ENCODE results near the gene TDRD1. TPM values are rescaled to one million over a fixed set of nuclear protein-coding genes. Genes with fewer than 3 reads are reported as not detected.

Gene TDRD1
- total RNA-seq, 1 donor from 2014 or later = 1.6 TPM

GRCh38 chr10:114176511-114176910, 2.6 kb upstream of the TDRD1 start:
- DNase-seq = no peak

DNA sequence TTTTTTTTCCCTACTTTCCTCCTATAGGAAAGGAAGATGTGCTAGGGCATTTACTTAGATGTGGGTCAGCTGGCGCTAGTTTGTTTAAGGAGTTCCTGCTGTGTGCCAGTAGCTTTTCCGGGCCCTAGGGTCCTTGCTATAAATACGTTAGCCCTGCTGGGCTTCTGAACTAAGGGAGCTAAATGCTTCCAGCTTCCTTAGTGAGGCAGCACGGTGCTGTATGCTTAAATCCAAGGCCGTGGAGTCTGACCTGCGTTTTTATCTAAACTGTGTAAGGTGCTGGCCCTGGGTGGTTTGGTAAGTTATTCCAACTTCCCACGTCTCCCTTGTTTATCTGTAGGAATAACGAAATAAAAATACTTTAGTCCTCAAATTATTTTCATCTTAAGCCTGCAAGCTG, 594 bp downstream of the TDRD1 start:
- no peak for DNase-seq

GRCh38 chr10:114180937-114181336, 1.8 kb downstream of the TDRD1 start:
- no peak for DNase-seq

DNA sequence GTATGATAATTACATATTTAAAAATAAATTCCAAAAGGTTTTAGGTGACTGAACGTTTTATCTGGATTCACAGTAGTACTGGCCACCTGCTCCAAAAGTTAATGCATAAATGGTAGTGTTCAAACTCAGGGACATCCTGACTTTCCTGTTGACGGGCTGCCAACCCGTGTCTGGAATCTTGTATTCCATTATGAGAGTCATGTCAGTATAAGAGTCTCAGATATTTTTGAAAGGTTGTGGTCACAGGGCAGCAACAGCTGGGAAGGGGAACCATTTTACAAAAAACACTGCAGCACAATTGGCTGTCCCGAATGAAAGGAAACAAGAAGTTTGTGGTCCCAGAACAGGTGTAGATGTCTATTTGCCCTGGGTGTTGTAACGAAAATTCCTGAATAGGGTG, 2.8 kb downstream of the TDRD1 start:
- DNase-seq = peak; percentile 75

- DNase-seq = no peak
These were observed 4.4 kb downstream of the TDRD1 start for GRCh38 chr10:114183563-114183962.

GRCh38 chr10:114184276-114184675, 5.1 kb downstream of the TDRD1 start:
- no peak for DNase-seq

- DNase-seq = no peak
These were observed 8.8 kb downstream of the TDRD1 start for GRCh38 chr10:114188001-114188400.

DNA sequence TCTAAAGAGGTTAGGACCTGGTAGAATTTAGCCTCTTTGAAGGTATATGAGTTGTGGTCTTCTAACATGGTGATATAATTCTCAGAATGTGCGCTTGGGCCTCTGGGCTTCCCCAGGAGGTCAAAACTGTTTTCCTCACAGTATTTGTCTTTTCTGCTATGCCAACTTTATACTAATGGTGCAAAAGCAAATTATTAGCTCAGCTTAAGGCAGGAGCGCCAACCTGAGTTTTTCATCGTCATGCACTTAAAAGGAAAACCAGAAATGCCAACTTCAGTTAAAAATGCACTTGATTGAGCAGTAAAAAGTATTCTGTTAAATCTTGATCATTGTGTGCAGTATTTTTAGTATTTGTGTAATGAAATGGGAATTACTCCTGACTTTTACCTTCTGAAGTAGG, 9.7 kb downstream of the TDRD1 start:
- no peak for DNase-seq

GRCh38 chr10:114189700-114190099, 10.5 kb downstream of the TDRD1 start:
- DNase-seq = no peak

- DNase-seq = no peak
These were observed 15.9 kb downstream of the TDRD1 start for GRCh38 chr10:114195079-114195478.

DNA sequence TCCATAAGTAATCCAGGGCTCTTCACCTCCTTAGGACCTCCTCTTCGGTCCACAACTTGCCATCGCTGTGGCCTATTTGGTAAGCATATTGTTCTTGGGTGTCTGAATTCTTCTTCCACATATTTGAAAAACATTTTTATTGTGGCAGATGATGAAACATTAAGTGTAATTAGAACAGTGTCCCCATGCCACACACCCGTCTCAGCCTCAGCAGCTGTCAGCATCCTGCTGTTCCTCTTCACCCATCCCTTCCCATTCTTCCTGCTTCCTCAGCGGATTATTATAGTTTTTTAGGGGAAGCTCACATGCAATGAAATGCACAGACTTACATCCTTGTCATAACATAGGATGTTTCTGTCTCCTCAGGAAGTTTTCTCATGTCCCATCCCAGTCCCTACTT, 20.1 kb downstream of the TDRD1 start:
- DNase-seq = no peak

- DNase-seq = no peak
These were observed 23.7 kb downstream of the TDRD1 start for GRCh38 chr10:114202812-114203211.

DNA sequence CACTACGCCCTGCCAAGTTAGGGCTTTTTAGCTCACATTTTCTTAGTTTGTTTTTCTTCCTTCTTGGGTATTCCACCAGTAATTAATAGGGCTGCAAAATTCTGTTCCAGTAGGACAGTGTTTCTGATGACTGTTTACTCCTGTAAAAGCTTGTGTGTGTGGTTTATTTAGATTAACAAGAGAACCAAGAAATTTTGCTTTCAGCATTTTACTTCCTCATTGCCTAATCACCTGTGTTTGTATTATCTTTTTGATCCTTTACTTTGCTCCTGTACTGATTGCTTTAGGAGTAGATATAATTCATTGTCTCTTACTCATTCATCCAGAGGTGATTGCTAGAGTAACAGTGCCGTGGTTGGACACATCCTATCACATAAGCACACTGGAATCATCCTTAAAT, 27.7 kb downstream of the TDRD1 start:
- DNase-seq = no peak

- no peak for DNase-seq
These were observed 28.2 kb downstream of the TDRD1 start for GRCh38 chr10:114207349-114207748.

DNA sequence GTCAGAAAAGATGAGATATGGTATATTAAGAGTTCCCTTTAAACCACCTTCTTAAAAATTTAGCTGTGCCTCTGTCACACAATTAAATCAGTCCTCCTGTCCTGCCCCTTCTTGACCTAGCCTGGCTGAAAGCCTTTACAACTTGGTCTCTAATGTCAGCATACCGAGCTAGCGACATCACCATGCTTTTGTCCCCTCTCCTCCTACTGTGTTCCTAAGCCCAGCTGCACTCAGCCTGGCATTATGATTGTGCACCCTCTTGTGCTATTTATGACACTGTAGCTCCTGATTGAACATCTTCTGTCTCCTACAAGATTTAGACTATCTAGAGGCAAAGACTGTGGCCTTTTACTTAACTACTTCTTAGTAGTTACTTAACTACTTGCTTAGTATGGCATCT, 29.2 kb downstream of the TDRD1 start:
- DNase-seq = peak; percentile 5

- DNase-seq = no peak
These were observed 33.0 kb downstream of the TDRD1 start for GRCh38 chr10:114212153-114212552.

DNA sequence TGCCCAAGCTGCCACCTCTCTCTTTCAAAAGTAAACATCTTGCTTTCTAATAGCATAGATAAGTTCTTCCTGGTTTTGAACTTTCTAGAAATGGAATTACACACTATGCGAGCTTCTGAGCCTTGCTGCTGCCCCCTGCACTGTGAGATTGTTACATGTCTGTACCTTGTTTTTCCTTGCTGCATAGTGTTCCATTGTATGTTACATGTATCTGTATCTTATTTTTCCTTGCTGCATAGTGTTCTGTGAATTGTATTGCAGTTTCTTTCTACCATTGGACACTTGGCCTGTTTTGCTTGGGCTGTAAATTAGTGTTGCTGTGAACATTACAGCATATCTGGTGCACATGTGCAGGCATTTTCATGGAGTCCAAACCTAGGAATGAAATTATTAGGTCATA, 35.9 kb downstream of the TDRD1 start:
- no peak for DNase-seq

DNA sequence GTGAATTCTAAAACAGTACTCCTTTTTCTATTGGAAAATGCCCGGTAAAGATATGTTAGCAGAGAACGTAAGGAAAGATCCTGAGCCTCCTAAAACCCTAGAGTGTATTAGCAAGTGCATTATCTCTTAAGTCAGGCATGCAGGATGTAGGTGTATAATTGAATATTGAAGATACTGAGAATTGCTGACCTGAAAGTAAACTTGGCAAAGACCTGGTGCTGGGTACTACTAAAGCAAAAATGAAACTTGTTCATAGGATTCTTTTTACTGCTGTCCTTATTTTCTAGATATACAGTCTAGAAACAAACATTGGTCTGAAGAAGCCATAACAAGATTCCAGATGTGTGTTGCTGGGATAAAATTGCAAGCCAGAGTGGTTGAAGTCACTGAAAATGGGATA, 41.1 kb downstream of the TDRD1 start:
- DNase-seq = no peak

GRCh38 chr10:114221235-114221634, 42.1 kb downstream of the TDRD1 start:
- no peak for DNase-seq

- DNase-seq = no peak
These were observed 43.9 kb downstream of the TDRD1 start for GRCh38 chr10:114223066-114223465.

DNA sequence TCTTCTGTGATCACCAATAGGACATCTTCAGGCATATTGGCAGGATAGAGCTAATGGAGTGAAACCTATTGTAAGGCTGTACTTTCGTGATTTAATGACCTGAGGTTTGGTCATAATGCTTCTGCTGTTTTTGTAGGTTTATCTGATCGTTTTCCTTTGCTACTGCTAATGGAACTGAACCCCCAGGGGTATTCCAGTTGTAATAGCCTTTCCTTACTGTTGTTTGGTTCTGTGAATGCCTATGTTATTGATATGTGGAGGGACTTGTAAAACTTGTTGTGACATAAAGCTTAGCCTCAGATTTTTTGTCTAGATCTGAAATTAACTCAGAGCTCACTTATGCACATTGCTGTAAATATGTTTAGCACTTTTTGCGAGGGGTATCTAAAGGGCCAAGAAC, 49.0 kb downstream of the TDRD1 start:
- no peak for DNase-seq

GRCh38 chr10:114232561-114233176, 53.5 kb downstream of the TDRD1 start:
- no peak for DNase-seq

DNA sequence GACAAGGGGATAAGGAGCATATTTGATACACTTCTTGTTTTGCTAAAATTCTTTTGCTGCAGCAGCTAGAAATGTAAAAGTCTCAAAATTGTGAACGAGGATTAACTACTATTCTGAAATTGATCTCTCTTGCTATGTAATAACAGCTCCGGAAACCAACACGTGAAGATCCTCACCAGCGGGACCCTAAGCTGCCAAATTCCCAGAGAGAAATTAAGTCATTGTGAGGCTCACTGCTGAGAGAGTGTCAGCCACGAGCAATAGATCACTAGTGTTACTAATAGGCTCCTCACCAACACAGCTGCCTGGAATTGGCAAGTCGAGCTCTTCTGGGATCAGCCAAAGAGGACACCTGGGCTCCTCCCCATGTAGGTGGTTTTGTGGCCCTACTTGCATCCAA, 54.3 kb downstream of the TDRD1 start:
- DNase-seq = no peak

DNA sequence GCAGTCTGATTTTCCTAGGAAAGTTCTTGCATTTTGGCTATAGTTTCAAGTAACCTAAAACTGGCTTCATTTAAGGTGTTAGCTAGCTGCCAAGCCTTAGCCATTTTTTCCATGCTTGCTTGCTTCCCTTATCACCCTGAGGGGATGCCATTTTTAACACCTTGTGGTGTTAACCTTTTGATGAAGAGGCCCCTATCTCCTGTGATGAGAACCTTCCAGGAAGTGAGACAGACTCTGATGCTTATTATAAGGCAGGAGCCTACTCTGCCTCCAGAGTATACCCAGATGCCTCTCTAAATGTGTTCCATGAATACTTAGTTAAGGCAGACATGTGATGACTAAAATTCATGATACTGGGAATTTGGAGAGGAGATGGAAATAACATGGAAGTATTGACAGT, 55.0 kb downstream of the TDRD1 start:
- no peak for DNase-seq

All from tongue (tissue), 2 donors.